ENCODE data around the gene SLC16A11.
"Not testable (repeated sequence)": the region's sequence is repeated elsewhere in the genome, so short reads cannot be mapped to it uniquely, and the experiment has no call there.

Gene SLC16A11, protein sequence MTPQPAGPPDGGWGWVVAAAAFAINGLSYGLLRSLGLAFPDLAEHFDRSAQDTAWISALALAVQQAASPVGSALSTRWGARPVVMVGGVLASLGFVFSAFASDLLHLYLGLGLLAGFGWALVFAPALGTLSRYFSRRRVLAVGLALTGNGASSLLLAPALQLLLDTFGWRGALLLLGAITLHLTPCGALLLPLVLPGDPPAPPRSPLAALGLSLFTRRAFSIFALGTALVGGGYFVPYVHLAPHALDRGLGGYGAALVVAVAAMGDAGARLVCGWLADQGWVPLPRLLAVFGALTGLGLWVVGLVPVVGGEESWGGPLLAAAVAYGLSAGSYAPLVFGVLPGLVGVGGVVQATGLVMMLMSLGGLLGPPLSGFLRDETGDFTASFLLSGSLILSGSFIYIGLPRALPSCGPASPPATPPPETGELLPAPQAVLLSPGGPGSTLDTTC

DNA sequence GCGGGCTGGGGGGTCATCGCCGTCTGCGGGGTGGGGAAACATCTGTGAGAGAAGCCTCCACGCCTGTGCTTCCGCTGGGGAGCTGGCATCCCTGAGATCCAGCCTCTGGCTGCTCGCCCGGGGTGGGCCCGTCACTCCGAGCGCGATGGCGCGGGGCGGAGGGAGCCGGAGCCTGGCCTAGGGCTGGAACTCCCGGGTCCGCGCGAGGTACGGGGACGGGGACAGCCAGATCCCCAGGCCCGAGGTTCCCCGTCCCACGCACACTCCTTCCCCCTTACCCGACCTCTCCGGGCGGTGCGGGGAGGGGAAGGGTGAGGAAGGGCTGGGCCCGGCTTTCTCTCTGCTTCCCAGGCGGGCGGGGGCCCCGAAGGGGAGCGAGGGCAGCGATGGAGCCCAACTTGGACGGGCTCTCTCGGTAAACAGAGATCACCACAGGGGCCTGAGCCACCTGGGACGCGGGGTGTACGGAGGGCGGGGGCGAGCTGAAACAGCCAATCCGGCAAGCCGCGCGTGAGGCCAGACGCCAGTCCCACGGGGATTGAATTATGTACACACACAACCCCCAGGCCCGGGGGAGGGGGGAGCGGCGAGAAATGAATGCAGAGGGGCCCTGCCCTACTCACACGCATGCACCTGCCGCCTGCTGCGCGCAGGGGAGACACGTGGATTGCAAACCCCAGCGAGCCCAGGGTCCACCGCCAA is at the start of gene SLC16A11:
Gene SLC16A11, minus strand, starts transcription at position 596 of the 702 bp plus-strand sequence. Its CDS starts 579 bp downstream, at position 17.
- DNase-seq (ENCODE audit: low read depth in 2 of 2), result no peak

- DNase-seq (ENCODE audit: low read depth in 2 of 2), result not testable (repeated sequence)
Observed at GRCh38 chr17:7091311-7092005, 47.6 kb upstream of the SLC16A11 start.

- DNase-seq (ENCODE audit: low read depth in 2 of 2), result not testable (repeated sequence)
Observed at GRCh38 chr17:7089570-7089969, 45.7 kb upstream of the SLC16A11 start.

DNA sequence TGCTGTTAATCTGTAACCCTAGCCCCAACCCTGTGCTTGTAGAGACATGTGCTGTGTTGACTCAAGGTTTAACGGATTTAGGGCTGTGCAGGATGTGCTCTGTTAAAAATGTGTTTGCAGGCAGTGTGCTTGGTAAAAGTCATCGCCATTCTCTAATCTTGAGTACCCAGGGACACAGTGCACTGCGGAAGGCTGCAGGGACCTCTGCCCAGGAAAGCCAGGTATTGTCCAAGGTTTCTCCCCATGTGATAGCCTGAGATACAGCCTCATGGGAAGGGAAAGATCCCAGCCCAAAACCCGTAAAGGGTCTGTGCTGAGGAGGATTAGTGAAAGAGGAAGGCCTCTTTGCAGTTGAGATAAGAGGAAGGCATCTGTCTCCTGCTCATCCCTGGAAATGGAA is 44.5 kb upstream of the SLC16A11 start:
- not testable (repeated sequence) for DNase-seq (ENCODE audit: low read depth in 2 of 2)

DNA sequence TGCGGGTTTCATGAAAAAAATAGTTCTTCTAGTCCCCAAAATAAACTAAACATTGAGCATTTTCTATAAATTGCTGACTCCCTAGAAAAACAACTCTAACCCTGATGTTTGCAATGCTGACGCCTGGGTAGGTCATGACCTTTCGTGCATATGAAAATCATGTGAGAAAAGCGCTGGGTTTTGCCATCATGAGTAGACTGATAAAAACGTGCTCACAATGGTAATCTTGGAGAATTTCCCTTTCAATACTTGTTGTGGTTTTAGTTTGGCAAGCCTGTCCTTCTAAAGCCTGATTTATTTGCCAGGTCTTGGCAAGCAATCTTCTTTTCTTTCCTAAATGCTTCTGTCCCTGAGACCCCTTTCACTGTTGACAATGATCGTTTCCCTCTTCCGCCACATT is 40.2 kb upstream of the SLC16A11 start:
- no peak for DNase-seq (ENCODE audit: low read depth in 2 of 2)

GRCh38 chr17:7083592-7083991 is 39.7 kb upstream of the SLC16A11 start:
- no peak for DNase-seq (ENCODE audit: low read depth in 2 of 2)

DNA sequence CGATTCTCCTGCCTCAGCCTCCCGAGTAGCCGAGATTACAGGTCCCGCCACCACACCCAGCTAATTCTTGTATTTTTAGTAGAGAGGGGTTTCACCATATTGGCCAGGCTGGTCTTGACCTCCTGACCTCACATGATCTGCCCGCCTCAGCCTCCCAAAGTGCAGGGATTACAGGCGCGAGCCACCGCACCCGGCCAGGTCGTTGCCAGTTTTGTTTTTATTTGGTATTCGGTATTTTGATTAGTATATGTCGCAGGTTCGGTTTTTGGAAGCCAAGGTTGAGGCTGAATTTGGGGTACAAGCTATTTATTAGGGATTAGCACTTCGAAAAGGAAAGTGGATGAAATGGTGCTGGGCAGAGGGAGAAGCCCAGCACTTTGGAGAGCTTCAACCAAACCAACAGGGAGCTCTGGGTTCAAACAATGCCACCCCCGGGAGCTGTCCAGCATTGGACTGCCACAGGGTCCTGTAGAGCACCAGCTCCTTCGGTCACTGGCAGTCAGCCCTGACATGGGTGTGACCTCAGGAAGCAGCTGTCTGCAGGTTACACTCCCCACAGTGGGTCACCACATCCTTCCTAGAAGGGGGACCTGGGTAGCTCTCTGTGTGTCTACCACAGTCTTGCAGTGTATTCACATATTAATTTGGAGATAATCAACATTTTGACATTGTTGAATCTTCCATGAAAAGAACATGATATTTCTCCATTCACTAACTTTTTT is 37.6 kb upstream of the SLC16A11 start:
- DNase-seq (ENCODE audit: low read depth in 2 of 2), result no peak

GRCh38 chr17:7080456-7081041 is 36.7 kb upstream of the SLC16A11 start:
- DNase-seq (ENCODE audit: low read depth in 2 of 2), result no peak

GRCh38 chr17:7079581-7080455 is 35.9 kb upstream of the SLC16A11 start, which contains the start of gene CLEC10A:
CLEC10A (minus strand) TSS chr17:7080251; CDS start chr17:7078812, 1,439 bp downstream.
- DNase-seq (ENCODE audit: low read depth in 2 of 2), result no peak

DNA sequence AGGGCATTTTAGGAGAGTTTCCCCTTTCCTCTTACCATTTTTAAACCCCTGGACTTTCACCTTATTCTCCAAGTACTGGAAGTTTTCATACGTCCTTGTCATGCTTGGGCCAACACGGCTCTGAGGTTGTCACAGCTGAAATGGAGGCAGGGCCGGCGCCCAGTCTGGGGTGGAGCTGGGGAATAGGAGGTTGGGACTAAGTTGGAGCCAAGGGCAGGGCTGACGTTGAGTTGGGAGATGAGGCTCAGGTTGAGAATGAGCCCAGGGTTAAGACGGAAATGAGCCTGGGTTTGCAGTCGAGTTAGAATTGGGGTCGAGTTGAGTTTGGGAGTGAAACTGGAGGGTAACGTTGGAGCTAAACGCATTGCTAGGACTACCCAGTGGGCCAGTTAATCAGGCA is 34.8 kb upstream of the SLC16A11 start:
- DNase-seq (ENCODE audit: low read depth in 2 of 2), result no peak

GRCh38 chr17:7077911-7078546 is 34.1 kb upstream of the SLC16A11 start:
- no peak for DNase-seq (ENCODE audit: low read depth in 2 of 2)

DNA sequence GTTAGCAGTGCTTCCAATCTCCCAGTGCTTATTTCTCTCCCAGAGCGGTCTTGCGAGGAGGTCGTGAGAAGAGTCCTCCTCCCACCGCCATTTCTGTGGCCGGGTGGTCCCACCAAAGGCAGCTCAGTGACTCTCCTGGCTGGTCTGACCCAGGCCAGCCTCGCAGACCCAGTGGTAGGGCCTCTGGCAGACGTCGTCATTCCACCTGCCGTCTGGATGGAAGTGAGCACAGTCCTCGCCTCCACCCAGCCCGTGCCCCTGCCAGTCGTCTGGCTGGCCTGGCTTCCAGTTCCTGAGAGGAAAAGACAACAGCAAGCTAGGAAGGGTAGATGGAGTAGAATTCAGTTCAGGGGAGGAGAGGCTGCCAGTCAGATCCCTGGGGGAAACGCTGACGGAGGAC is 31.0 kb upstream of the SLC16A11 start:
- DNase-seq (ENCODE audit: low read depth in 2 of 2), result no peak

DNA sequence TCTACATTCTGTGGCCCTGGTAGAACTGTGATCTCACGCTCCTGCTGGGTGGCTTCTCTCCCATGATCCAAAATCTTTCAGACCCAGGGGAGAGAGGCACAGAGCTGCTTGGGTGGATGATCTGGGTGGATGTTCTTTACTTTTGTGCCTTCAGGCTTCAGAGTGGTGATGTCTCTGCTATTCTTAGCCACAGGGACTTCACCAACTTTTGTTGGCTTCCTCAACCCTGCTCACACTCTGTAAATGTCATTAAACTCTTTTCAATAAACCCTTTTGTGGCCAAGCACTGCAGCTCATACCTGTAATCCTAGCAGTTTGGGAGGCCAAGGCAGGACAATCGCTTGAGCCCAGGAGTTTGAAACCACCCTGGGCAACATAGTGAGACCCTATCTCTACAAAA is 28.5 kb upstream of the SLC16A11 start:
- no peak for DNase-seq (ENCODE audit: low read depth in 2 of 2)

DNA sequence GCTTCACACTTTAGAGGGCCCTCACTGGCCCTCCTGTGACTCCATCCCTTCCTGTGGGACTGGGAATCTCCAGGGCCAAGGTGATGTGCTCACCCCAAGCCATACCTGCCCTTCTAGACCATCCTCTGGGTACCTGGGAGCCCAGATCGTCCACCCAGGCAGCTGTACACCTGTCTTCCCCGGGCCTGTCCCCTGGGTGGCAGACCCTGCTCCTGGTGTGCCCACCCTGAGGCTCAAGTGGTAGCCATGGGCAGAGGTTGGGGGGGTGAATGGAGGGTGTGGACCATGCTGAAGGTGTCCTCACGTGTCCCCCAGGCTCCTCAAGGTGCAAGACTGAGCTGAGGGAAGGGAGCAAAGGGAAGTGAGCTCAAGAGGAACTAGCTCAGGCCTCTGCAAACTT is 26.8 kb upstream of the SLC16A11 start:
- DNase-seq (ENCODE audit: low read depth in 2 of 2), result no peak

DNA sequence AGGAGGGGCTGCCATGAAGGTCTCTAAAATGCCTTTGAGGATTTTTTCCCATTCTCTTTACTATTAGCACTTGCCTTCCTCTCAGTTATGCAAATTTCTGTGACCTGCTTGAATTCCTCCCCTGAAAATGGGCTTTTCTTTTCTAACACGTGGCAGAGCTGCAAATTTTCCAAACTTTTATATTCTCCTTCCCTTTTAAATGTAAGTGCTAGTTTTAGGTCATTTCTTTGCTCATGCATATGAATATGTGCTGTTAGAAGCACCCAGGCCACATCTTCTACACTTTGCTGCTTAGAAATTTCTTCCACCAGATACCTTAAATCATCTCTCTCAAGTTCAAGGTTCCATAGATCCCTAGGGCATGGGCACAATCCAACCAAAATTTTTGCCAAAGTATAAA is 24.4 kb upstream of the SLC16A11 start:
- no peak for DNase-seq (ENCODE audit: low read depth in 2 of 2)

GRCh38 chr17:7067198-7067597 is 23.3 kb upstream of the SLC16A11 start:
- no peak for DNase-seq (ENCODE audit: low read depth in 2 of 2)

GRCh38 chr17:7064261-7064660 is 20.4 kb upstream of the SLC16A11 start:
- DNase-seq (ENCODE audit: low read depth in 2 of 2), result no peak

DNA sequence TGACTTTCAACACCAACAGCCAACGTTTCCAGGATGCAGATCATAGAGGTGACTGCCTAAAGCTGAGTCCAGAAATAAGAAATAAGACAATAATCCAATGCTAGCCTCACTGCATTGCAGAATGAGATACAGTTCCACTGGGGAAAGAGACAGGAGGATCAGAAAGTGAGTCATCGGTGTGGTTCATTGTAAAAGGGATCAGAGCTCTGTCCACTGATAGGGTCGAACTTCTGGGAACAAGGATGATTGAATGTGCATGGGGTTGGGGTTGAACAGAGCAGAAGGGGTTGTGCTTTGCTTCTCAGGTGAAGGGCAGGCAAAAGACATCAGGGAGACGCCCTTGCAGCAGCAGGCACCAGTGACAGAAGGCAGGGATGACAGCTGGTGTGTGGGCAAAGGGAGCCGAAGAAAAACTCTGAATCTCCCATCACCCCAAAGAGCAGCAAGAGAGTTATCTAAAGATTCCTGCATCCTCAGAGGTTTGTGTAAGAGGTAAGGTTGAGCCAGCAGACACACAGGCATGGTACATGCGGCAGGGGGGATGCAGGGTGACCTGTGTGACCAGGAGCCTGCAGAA is 19.7 kb upstream of the SLC16A11 start:
- DNase-seq (ENCODE audit: low read depth in 2 of 2), result no peak

DNA sequence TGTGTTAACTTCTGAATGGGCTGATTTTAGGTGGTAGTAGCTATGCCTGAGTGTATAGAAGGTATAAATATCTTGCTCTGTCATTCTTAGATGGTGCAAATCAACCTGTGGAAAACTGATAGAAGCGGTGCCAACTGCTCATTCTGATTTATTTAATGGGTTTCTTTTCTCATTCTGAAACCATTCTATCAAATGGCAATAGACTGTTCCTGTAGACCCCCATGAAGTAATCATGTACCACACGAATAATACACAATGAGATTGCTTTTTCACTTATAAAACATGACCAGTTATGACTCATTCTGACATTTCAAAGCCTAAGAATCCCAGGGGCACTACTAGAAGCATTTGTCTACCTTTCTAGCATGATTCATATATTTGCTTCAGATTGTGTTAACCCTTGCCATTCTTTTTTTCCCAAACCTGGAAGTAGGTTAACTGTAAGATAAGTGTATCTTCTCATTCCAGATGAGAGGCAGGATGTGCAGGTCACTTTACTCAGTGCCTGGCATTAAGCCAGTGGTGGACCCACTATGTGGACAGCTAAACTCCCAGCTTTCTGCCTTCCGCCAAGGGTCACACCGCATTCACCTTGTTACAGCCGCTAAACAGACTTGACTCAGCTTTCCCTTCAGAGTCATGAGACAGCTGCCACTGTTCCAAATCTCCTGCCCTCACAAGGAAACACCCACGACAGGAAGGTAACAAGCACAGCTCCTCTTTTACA is 16.4 kb upstream of the SLC16A11 start:
- no peak for DNase-seq (ENCODE audit: low read depth in 2 of 2)

Measured in stimulated activated CD8-positive, alpha-beta memory T cell treated with anti-CD3 and anti-CD28 coated beads, Interleukin-7, amount 100 ng/mL, for 1 hour (primary cell).